NCI-H187 treated with DMSO at 0.1 percent for 48 hours (cell line): ENCODE data around the gene NPAS1.

Source experiments
- DNase-seq: peaks from one replicate; lab custom pipeline; 2025; lab: John Stamatoyannopoulos, UW

The NPAS1 gene

DNA sequence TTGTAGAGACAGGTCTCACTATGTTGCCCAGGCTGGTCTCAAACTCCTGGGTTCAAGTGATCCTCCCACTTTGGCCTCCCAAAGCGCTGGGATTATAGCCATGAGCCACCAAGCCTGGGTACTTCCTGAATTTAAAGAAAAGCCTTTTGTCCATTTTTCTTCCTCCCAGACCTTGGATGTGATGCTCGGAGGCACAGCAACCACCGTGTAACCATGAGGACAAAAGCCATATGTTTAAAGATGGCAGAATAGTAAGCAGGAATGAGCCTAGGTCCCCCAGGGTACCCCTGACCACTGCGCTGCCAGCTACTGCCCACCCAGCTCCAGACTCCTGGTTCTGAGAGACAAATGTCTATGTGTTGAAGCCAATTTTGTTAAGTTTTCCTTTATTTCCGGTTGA is 62.9 kb downstream of the NPAS1 start:
- no peak for DNase-seq

DNA sequence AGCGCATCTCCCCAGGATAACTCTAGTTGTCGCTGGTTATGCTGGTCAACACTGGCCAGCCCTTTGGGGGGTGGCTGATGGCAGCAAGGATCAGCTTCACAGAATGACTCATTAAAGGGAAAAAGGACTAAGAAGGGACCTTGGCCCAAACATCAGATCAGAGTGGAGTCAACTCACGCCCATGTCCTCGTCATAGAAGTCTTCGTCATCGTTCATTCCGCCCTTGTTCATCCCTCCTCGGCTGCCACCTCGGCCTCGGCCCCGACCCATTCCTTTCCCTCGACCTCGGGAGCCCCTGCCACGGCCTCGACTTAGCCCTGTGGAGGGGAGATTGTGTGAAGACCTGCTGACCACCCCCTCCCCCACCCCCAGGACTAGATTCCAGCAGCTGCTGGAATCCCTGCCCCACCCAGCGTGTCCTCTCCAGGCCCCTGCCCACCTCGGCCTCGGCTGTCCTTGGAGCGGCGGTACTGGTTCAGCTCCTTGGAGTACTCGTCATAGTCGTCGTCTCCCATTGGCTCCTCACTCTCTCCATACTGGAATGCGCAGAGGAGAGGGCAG is 65.3 kb downstream of the NPAS1 start:
- DNase-seq, result no peak

DNA sequence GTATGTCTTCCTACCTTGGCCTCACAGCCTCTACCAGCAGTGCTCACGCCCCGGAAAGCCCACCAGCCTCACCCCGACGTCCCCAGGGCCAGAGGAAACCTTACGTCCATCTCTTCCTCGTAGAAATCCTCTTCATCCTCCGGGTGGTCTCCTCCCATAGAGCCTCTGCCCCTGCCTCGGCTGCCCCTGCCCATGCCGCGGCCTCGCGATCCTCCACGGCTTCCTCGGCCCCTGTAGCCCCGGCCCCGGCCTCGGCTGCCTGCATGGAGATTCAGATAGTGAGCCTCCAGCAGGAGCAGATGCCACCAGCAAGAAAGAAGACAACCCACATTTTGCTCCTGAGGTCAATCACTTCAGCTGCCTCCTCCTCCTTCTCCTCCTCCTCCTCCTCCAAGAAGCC is 66.6 kb downstream of the NPAS1 start:
- no peak for DNase-seq

DNA sequence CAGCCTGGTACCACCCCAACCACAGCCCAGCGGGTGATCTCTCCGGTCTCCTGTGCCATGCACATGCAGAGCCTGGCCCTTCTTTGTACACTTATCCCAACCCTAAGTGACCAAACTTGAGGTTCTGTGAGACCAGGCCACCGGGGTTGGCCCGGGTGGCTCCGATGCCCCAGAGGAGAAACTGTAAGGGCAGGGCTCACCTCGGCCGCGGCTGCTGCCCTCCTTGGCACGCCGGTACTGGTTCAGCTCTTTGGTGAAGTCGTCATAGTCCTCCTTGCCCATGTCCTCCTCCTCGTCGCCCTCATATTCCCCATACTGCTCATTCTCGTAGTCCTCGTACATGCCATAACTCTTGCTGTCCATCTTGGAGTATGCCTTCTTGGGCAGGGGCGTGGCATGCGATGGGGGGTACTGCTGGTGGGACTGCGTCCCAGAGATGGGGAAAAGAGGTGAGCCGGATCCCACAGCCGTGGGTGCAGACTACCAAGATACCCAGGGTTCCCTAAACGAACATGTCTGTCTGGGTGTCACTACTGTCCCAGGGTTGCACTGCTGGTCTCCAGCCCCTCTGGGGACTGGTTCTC is 70.2 kb downstream of the NPAS1 start:
- DNase-seq, result no peak

DNA sequence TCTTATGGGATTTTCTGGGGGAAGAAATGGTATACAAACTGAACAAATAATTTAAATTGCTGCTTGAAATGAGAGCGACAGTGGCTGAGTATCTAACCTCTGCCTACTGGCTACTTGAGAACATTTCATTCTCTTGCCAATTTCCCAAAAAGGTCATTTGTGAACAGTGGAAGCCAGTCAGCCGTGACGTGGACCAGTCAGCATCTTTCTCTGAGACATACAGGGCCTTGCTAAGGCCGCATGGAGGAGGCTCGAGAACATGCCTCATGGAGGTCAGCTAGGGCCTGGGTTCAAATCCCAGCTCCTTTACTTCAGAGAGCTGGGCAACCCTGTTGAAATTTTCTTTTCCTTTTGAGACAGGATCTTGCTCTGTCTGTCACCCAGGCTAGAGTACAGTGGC is 73.6 kb downstream of the NPAS1 start:
- DNase-seq, result no peak

DNA sequence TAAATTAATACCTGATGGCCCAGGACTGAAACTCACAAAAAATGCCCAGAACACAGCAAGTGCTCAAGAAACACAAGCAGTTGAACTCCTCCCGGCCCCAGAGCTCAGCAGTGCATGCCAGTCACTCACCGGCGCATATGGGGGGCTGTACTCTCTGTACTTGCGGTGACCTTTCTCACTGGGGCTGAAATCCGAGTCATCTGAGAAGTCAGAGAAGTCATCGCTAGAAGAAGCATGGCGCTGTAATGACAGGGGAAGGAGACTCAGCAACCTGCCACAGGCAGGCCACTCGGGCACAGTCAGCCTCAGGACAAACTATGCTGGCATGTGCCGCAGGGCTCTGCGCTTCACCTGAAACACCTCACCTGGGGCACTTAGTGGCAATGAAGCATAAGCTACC is 74.2 kb downstream of the NPAS1 start:
- DNase-seq, result no peak

DNA sequence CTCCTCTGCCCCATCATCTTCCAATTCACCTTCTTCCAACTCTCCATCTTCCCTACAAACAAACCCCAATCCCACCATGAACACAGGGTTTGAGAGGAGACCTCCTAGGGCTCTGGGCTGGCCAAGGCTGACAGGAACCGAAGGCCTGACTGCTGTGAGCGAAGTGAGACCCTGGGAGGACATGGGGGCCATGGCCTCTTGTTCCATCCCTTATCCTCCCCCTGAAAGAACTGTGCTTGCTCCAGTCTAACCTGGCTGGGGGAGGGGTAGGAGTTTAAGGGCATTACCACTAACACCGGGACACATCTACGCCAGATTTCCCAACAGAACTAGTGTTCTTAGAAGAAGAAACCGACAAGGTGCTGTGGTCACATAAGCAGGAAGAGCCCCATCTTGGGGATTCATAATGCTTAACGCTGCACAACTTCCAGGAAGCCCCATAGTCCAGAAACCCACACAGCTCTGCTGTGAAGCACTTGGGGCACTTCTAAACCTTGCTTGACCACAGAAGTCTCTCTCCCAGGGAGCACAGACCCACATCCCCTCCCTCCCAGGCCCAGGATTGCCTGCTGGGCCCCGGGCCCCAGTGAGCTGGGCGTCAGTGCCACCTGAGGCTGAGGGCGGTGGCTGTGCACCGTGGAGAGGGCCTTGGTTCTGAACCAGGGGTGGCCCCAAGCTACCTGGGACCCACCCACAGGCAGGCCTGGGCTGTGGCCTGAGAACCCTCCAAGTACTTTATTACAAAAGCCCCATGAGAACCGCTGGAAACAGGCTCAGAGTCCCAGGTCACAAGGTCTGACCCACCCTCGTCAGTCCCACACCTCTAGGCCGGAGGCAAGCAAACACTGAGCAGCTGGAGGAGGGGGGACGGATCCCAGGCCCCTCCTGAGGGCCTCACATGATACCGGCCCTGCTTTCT is 75.2 kb downstream of the NPAS1 start:
- no peak for DNase-seq
